ENCODE results near the gene TRAF3. TPM values are rescaled to one million over a fixed set of nuclear protein-coding genes. Genes with fewer than 3 reads are reported as not detected.

TRAF3 gene
- total RNA-seq, 1 experiment from 2014 or later: 11.2 TPM

DNA sequence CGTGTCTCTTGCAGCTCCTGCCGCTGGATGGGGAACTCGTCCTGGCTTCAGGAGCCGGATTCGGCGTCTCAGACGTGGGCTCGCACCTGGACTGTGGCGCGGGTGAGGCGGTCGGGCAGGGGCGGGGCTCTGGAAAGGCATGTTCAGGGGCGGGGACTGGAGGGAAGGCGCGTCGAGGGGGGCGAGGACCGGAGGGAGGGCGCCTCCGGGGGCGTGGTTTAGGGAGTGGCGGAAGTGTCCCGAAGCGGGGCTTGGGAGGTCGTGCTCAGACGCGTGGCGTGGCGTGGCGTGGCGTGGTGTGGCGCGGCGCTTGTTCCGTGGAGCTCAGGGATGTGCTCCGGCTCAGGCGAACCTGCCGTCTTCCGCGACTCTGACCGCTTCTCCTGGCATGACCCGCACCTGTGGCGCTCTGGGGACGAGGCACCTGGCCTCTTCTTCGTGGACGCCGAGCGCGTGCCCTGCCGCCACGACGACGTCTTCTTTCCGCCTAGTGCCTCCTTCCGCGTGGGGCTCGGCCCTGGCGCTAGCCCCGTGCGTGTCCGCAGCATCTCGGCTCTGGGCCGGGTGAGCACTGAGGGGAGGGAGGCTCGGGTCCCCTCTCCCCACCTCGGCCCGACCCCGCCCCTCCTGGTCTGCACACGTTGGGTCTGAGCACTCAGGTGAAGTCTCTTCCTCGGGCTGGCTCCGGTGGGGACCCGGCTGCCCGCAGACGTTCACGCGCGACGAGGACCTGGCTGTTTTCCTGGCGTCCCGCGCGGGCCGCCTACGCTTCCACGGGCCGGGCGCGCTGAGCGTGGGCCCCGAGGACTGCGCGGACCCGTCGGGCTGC, 151.4 kb downstream of the TRAF3 start (continued):
- TF ChIP-seq, protein P1, sequence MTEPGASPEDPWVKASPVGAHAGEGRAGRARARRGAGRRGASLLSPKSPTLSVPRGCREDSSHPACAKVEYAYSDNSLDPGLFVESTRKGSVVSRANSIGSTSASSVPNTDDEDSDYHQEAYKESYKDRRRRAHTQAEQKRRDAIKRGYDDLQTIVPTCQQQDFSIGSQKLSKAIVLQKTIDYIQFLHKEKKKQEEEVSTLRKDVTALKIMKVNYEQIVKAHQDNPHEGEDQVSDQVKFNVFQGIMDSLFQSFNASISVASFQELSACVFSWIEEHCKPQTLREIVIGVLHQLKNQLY (CRISPR knock-in tag; IDR thresholded peaks at IDR 0.05): no peak
- TF ChIP-seq GRHL2 (CRISPR knock-in tag; IDR thresholded peaks at IDR 0.05; ENCODE audit: insufficient replicate concordance, severe bottlenecking) (no peak), ZNF263 (CRISPR knock-in tag; IDR thresholded peaks at IDR 0.05; ENCODE audit: low read depth) (no peak), SMAD4 (CRISPR knock-in tag; IDR thresholded peaks at IDR 0.05) (no peak), NR3C1 (CRISPR knock-in tag; conservative IDR thresholded peaks at IDR 0.05; ENCODE audit: low read depth) (no peak), EMX1 (CRISPR knock-in tag; IDR thresholded peaks at IDR 0.05) (no peak), SP1 (CRISPR knock-in tag; conservative IDR thresholded peaks at IDR 0.05) (peak; percentile 33; the same call in 1 of the 2 replicates), RELA (CRISPR knock-in tag; IDR thresholded peaks at IDR 0.05; ENCODE audit: borderline replicate concordance) (peak; percentile 78; the same call in 1 of the 2 replicates), IRF2 (CRISPR knock-in tag; IDR thresholded peaks at IDR 0.05; ENCODE audit: borderline replicate concordance, low read depth) (no peak), SMAD3 (CRISPR knock-in tag; IDR thresholded peaks at IDR 0.05; ENCODE audit: borderline replicate concordance) (no peak), ELF4 (CRISPR knock-in tag; IDR thresholded peaks at IDR 0.05; ENCODE audit: low read depth) (no peak), ZNF138 (CRISPR knock-in tag; conservative IDR thresholded peaks at IDR 0.05) (no peak), JUN (CRISPR knock-in tag; IDR thresholded peaks at IDR 0.05) (no peak; the same call in 1 of the 2 replicates), KAT7 (CRISPR knock-in tag; IDR thresholded peaks at IDR 0.05; ENCODE audit: borderline replicate concordance) (0 out of 2 replicates have a peak, but pooled peaks have one; percentile 83), ZNF396 (CRISPR knock-in tag; IDR thresholded peaks at IDR 0.05; ENCODE audit: borderline replicate concordance) (no peak), ZNF423 (CRISPR knock-in tag; IDR thresholded peaks at IDR 0.05) (no peak)
- TF ChIP-seq, protein P2, sequence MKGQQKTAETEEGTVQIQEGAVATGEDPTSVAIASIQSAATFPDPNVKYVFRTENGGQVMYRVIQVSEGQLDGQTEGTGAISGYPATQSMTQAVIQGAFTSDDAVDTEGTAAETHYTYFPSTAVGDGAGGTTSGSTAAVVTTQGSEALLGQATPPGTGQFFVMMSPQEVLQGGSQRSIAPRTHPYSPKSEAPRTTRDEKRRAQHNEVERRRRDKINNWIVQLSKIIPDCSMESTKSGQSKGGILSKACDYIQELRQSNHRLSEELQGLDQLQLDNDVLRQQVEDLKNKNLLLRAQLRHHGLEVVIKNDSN (CRISPR knock-in tag; IDR thresholded peaks at IDR 0.05): no peak
- TF ChIP-seq, protein P3, sequence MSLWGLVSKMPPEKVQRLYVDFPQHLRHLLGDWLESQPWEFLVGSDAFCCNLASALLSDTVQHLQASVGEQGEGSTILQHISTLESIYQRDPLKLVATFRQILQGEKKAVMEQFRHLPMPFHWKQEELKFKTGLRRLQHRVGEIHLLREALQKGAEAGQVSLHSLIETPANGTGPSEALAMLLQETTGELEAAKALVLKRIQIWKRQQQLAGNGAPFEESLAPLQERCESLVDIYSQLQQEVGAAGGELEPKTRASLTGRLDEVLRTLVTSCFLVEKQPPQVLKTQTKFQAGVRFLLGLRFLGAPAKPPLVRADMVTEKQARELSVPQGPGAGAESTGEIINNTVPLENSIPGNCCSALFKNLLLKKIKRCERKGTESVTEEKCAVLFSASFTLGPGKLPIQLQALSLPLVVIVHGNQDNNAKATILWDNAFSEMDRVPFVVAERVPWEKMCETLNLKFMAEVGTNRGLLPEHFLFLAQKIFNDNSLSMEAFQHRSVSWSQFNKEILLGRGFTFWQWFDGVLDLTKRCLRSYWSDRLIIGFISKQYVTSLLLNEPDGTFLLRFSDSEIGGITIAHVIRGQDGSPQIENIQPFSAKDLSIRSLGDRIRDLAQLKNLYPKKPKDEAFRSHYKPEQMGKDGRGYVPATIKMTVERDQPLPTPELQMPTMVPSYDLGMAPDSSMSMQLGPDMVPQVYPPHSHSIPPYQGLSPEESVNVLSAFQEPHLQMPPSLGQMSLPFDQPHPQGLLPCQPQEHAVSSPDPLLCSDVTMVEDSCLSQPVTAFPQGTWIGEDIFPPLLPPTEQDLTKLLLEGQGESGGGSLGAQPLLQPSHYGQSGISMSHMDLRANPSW (CRISPR knock-in tag; conservative IDR thresholded peaks at IDR 0.05; ENCODE audit: low read depth): no peak; the same call in 1 of the 2 replicates
- TF ChIP-seq, protein P4, sequence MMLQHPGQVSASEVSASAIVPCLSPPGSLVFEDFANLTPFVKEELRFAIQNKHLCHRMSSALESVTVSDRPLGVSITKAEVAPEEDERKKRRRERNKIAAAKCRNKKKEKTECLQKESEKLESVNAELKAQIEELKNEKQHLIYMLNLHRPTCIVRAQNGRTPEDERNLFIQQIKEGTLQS (CRISPR knock-in tag; conservative IDR thresholded peaks at IDR 0.05): no peak
- TF ChIP-seq, protein P5, sequence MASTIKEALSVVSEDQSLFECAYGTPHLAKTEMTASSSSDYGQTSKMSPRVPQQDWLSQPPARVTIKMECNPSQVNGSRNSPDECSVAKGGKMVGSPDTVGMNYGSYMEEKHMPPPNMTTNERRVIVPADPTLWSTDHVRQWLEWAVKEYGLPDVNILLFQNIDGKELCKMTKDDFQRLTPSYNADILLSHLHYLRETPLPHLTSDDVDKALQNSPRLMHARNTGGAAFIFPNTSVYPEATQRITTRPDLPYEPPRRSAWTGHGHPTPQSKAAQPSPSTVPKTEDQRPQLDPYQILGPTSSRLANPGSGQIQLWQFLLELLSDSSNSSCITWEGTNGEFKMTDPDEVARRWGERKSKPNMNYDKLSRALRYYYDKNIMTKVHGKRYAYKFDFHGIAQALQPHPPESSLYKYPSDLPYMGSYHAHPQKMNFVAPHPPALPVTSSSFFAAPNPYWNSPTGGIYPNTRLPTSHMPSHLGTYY (CRISPR knock-in tag; IDR thresholded peaks at IDR 0.05): no peak
- TF ChIP-seq, protein P6, sequence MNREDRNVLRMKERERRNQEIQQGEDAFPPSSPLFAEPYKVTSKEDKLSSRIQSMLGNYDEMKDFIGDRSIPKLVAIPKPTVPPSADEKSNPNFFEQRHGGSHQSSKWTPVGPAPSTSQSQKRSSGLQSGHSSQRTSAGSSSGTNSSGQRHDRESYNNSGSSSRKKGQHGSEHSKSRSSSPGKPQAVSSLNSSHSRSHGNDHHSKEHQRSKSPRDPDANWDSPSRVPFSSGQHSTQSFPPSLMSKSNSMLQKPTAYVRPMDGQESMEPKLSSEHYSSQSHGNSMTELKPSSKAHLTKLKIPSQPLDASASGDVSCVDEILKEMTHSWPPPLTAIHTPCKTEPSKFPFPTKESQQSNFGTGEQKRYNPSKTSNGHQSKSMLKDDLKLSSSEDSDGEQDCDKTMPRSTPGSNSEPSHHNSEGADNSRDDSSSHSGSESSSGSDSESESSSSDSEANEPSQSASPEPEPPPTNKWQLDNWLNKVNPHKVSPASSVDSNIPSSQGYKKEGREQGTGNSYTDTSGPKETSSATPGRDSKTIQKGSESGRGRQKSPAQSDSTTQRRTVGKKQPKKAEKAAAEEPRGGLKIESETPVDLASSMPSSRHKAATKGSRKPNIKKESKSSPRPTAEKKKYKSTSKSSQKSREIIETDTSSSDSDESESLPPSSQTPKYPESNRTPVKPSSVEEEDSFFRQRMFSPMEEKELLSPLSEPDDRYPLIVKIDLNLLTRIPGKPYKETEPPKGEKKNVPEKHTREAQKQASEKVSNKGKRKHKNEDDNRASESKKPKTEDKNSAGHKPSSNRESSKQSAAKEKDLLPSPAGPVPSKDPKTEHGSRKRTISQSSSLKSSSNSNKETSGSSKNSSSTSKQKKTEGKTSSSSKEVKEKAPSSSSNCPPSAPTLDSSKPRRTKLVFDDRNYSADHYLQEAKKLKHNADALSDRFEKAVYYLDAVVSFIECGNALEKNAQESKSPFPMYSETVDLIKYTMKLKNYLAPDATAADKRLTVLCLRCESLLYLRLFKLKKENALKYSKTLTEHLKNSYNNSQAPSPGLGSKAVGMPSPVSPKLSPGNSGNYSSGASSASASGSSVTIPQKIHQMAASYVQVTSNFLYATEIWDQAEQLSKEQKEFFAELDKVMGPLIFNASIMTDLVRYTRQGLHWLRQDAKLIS (CRISPR knock-in tag; IDR thresholded peaks at IDR 0.05; ENCODE audit: borderline replicate concordance): no peak
- TF ChIP-seq, protein P7, sequence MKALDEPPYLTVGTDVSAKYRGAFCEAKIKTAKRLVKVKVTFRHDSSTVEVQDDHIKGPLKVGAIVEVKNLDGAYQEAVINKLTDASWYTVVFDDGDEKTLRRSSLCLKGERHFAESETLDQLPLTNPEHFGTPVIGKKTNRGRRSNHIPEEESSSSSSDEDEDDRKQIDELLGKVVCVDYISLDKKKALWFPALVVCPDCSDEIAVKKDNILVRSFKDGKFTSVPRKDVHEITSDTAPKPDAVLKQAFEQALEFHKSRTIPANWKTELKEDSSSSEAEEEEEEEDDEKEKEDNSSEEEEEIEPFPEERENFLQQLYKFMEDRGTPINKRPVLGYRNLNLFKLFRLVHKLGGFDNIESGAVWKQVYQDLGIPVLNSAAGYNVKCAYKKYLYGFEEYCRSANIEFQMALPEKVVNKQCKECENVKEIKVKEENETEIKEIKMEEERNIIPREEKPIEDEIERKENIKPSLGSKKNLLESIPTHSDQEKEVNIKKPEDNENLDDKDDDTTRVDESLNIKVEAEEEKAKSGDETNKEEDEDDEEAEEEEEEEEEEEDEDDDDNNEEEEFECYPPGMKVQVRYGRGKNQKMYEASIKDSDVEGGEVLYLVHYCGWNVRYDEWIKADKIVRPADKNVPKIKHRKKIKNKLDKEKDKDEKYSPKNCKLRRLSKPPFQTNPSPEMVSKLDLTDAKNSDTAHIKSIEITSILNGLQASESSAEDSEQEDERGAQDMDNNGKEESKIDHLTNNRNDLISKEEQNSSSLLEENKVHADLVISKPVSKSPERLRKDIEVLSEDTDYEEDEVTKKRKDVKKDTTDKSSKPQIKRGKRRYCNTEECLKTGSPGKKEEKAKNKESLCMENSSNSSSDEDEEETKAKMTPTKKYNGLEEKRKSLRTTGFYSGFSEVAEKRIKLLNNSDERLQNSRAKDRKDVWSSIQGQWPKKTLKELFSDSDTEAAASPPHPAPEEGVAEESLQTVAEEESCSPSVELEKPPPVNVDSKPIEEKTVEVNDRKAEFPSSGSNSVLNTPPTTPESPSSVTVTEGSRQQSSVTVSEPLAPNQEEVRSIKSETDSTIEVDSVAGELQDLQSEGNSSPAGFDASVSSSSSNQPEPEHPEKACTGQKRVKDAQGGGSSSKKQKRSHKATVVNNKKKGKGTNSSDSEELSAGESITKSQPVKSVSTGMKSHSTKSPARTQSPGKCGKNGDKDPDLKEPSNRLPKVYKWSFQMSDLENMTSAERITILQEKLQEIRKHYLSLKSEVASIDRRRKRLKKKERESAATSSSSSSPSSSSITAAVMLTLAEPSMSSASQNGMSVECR (CRISPR knock-in tag; IDR thresholded peaks at IDR 0.05; ENCODE audit: borderline replicate concordance): no peak
- TF ChIP-seq, protein P8, sequence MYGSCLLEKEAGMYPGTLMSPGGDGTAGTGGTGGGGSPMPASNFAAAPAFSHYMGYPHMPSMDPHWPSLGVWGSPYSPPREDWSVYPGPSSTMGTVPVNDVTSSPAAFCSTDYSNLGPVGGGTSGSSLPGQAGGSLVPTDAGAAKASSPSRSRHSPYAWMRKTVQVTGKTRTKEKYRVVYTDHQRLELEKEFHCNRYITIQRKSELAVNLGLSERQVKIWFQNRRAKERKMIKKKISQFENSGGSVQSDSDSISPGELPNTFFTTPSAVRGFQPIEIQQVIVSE (CRISPR knock-in tag; IDR thresholded peaks at IDR 0.05; ENCODE audit: borderline replicate concordance): no peak

Measured in WTC11 (cell line).